ENCODE measurements around the gene SLC17A8.
"Not testable (repeated sequence)": the region's sequence is repeated elsewhere in the genome, so short reads cannot be mapped to it uniquely, and the experiment has no call there.

- not testable (repeated sequence) for TF ChIP-seq CTCF, POLR2A (IDR thresholded peaks at IDR 0.05)
Observed at GRCh38 chr12:100342897-100343296, 14.0 kb upstream of the SLC17A8 start.

All from testis (tissue), 2 donors.